Inflammatory macrophage (primary cell): Measurements from ENCODE around the gene MMP2.

Experiments
- DNase-seq, 2 donors: peaks; one replicate each; pipeline ENCODE4 v3.0.0-alpha.2; 2020 to 2022

Gene MMP2

GRCh38 chr16:55495616-55496289 lies 16.8 kb downstream of the MMP2 start:
- no peak for DNase-seq

- DNase-seq = no peak
Observed at GRCh38 chr16:55496509-55497145, 17.6 kb downstream of the MMP2 start.

- DNase-seq = no peak
Observed at GRCh38 chr16:55497558-55497957, 18.6 kb downstream of the MMP2 start.

GRCh38 chr16:55498101-55498500 lies 19.1 kb downstream of the MMP2 start:
- DNase-seq = no peak

GRCh38 chr16:55499281-55499680 lies 20.3 kb downstream of the MMP2 start:
- DNase-seq = no peak

- peak; percentile 53 to 72 for DNase-seq
Observed at GRCh38 chr16:55499951-55500529, 21.0 kb downstream of the MMP2 start.

- peak; percentile 79 to 83 for DNase-seq
Observed at GRCh38 chr16:55500530-55501011, 21.6 kb downstream of the MMP2 start.

- DNase-seq = no peak
Observed at GRCh38 chr16:55501549-55502322, 22.7 kb downstream of the MMP2 start.

GRCh38 chr16:55502801-55503366 lies 23.9 kb downstream of the MMP2 start:
- DNase-seq = no peak

- DNase-seq = no peak
Observed at GRCh38 chr16:55503726-55504550, 24.9 kb downstream of the MMP2 start.

- no peak for DNase-seq
Observed at GRCh38 chr16:55505333-55506015, 26.5 kb downstream of the MMP2 start.

GRCh38 chr16:55506083-55506482 lies 27.1 kb downstream of the MMP2 start:
- DNase-seq = peak; percentile 26 to 34

GRCh38 chr16:55506708-55507107 lies 27.7 kb downstream of the MMP2 start:
- no peak for DNase-seq

GRCh38 chr16:55508271-55508921 lies 29.4 kb downstream of the MMP2 start:
- DNase-seq = peak; percentile 81 to 87

- peak; percentile 87 to 93 for DNase-seq
Observed at GRCh38 chr16:55508941-55509931, 30.2 kb downstream of the MMP2 start, which contains the start of gene LPCAT2. LPCAT2 (plus strand) TSS chr16:55509072; CDS start chr16:55509182, 110 bp downstream.

- peak; percentile 39 to 53 for DNase-seq
Observed at GRCh38 chr16:55510185-55510805, 31.3 kb downstream of the MMP2 start.

GRCh38 chr16:55512941-55513340 lies 33.9 kb downstream of the MMP2 start:
- DNase-seq = no peak

- DNase-seq = no peak
Observed at GRCh38 chr16:55513616-55514015, 34.6 kb downstream of the MMP2 start.

GRCh38 chr16:55515111-55515510 lies 36.1 kb downstream of the MMP2 start:
- no peak for DNase-seq
